Activated CD4-positive, alpha-beta T cell treated with anti-CD3 and anti-CD28 coated beads for 36 hours (primary cell): ENCODE data around the gene CD7. TPM values are rescaled to one million over a fixed set of nuclear protein-coding genes. Genes with fewer than 3 reads are reported as not detected.
A peak's percentile ranks its signal among the peaks of the same experiment; 100 is the strongest.

Source experiments
- ATAC-seq: fragments of 200-7000 bp; cut with Tn5 transposase; one replicate; pipeline ENCODE4 v1.10.0; 2021; ENCODE audit warnings: mild to moderate bottlenecking, moderate library complexity
- CTCF ChIA-PET: fragments of 350-600 bp; sonication (Branson Sonifier 250); formaldehyde crosslinking; loops from one replicate; lab custom pipeline; 2021; ENCODE audit warnings: antibody characterized with exemption; lab: Charles Lee
- POLR2A ChIA-PET: fragments of 350-600 bp; sonication (Branson Sonifier 250); formaldehyde crosslinking; loops from one replicate; lab custom pipeline; 2021; ENCODE audit warnings: antibody characterized with exemption, inconsistent platforms; lab: Charles Lee
- DNase-seq: peaks from one replicate; pipeline ENCODE4 v3.0.0-alpha.2; 2020
- H3K27ac Mint-ChIP-seq: one replicate; pipeline ENCODE4 v1.8.0; 2021; ENCODE audit warnings: mixed read lengths
- H3K27me3 Mint-ChIP-seq: one replicate; pipeline ENCODE4 v1.8.0; 2021; ENCODE audit warnings: mixed read lengths
- H3K36me3 Mint-ChIP-seq: one replicate; pipeline ENCODE4 v1.8.0; 2021; ENCODE audit warnings: low read depth, mixed read lengths
- H3K4me1 Mint-ChIP-seq: one replicate; pipeline ENCODE4 v1.8.0; 2021; ENCODE audit warnings: mixed read lengths
- H3K4me3 Mint-ChIP-seq: one replicate; pipeline ENCODE4 v1.8.0; 2021; ENCODE audit warnings: mild to moderate bottlenecking, moderate library complexity, mixed read lengths
- H3K9me3 Mint-ChIP-seq: one replicate; pipeline ENCODE4 v1.8.0; 2021; ENCODE audit warnings: low read depth, mixed read lengths
- intact Hi-C, 2 experiments: fragments of 100-400 bp; cut with DNase I in 1 of 2; cut with micrococcal nuclease in 1 of 2; formaldehyde crosslinking; loops; one replicate each; pipeline versions ENCODE4 v1.14.2 to v1.15.1; 2022 to 2024; cut with DNase I, micrococcal nuclease
- total RNA-seq, 2 experiments: library from RNA; stranded (reverse); gene quantifications; one replicate each; pipeline ENCODE4 v1.2.3, GENCODE V29; 2021

The CD7 gene
- total RNA-seq, 2 experiments from 2014 or later, result 614 to 725 TPM

GRCh38 chr17:82282239-82283207, 34.9 kb downstream of the CD7 start:
- Mint-ChIP-seq H3K4me1 (peaks cover 36% of the 10 kb centered on the region), H3K36me3 (no peaks in the 10 kb centered on the region), H3K27me3 (no peaks in the 10 kb centered on the region), H3K9me3 (no peaks in the 10 kb centered on the region), H3K27ac (no peak overlapping the region), H3K4me3 (no peak overlapping the region)
- no peak for DNase-seq
- peak; percentile 6 for ATAC-seq
- CTCF ChIA-PET, result interaction anchor here (1.0 to 1.7 kb wide), 6 partner anchors 10 to 71 kb away, joined by 3 to 7 read pairs (median 4); no protein-coding TSS in a partner anchor
- POLR2A ChIA-PET, result interaction anchor here (0.7 to 2.0 kb wide), 8 partner anchors 9 to 35 kb away, joined by 3 to 12 read pairs (median 4); partner anchors contain the start of genes CD7 and CSNK1D
- intact Hi-C loops, result no loop called here

GRCh38 chr17:82281502-82282238, 35.7 kb downstream of the CD7 start:
- Mint-ChIP-seq H3K27me3 (no peaks in the 10 kb centered on the region), H3K4me1 (peaks cover 27% of the 10 kb centered on the region), H3K36me3 (no peaks in the 10 kb centered on the region), H3K27ac (no peak overlapping the region), H3K4me3 (peak overlapping the region; percentile 7), H3K9me3 (no peaks in the 10 kb centered on the region)
- DNase-seq (peak; percentile 79), ATAC-seq (peak; percentile 73)
- intact Hi-C loops, result no loop called here
- CTCF ChIA-PET, result interaction anchor here (1.0 to 1.7 kb wide), 4 partner anchors 11 to 44 kb away, joined by 3 to 6 read pairs (median 4); no protein-coding TSS in a partner anchor
- POLR2A ChIA-PET, result interaction anchor here (2.0 kb wide), 1 partner anchor 16 kb away, joined by 7 read pairs; no protein-coding TSS in a partner anchor

GRCh38 chr17:82281076-82281475, 36.3 kb downstream of the CD7 start:
- Mint-ChIP-seq H3K9me3 (no peaks in the 10 kb centered on the region), H3K4me3 (no peak overlapping the region), H3K36me3 (no peaks in the 10 kb centered on the region), H3K27me3 (no peaks in the 10 kb centered on the region), H3K4me1 (peaks cover 27% of the 10 kb centered on the region), H3K27ac (no peak overlapping the region)
- POLR2A ChIA-PET, result no interaction called here
- intact Hi-C loops, result no loop called here
- ATAC-seq (no peak), DNase-seq (no peak)
- CTCF ChIA-PET, result no interaction called here

GRCh38 chr17:82280537-82280936, 36.9 kb downstream of the CD7 start:
- intact Hi-C loops, result no loop called here
- H3K27ac Mint-ChIP-seq, result no peak overlapping the region
- CTCF ChIA-PET, result interaction anchor here (0.7 kb wide), 1 partner anchor 85 kb away, joined by 3 read pairs; no protein-coding TSS in a partner anchor
- DNase-seq (no peak), ATAC-seq (no peak)
- H3K4me1 Mint-ChIP-seq, result peaks cover 27% of the 10 kb centered on the region
- H3K27me3 Mint-ChIP-seq, result no peaks in the 10 kb centered on the region
- no peak overlapping the region for H3K4me3 Mint-ChIP-seq
- no peaks in the 10 kb centered on the region for H3K36me3 Mint-ChIP-seq
- no peaks in the 10 kb centered on the region for H3K9me3 Mint-ChIP-seq
- POLR2A ChIA-PET, result no interaction called here

- ATAC-seq (no peak), DNase-seq (no peak)
- intact Hi-C loops, result no loop called here
- no peak overlapping the region for H3K27ac Mint-ChIP-seq
- ChIA-PET POLR2A (interaction anchor here (0.6 kb wide), 1 partner anchor 341 kb away, joined by 3 read pairs; no protein-coding TSS in a partner anchor), CTCF (no interaction called here)
- H3K4me3 Mint-ChIP-seq, result no peak overlapping the region
- H3K9me3 Mint-ChIP-seq, result no peaks in the 10 kb centered on the region
- H3K36me3 Mint-ChIP-seq, result no peaks in the 10 kb centered on the region
- H3K27me3 Mint-ChIP-seq, result no peaks in the 10 kb centered on the region
- peaks cover 26% of the 10 kb centered on the region for H3K4me1 Mint-ChIP-seq
Measured at GRCh38 chr17:82278786-82279391, 38.5 kb downstream of the CD7 start.

- intact Hi-C loops, result no loop called here
- ChIA-PET CTCF (interaction anchor here (0.6 kb wide), 1 partner anchor 48 kb away, joined by 3 read pairs; no protein-coding TSS in a partner anchor), POLR2A (no interaction called here)
- no peaks in the 10 kb centered on the region for H3K36me3 Mint-ChIP-seq
- H3K27me3 Mint-ChIP-seq, result no peaks in the 10 kb centered on the region
- DNase-seq (no peak), ATAC-seq (no peak)
- H3K9me3 Mint-ChIP-seq, result no peaks in the 10 kb centered on the region
- H3K4me3 Mint-ChIP-seq, result no peak overlapping the region
- H3K4me1 Mint-ChIP-seq, result peaks cover 20% of the 10 kb centered on the region
- H3K27ac Mint-ChIP-seq, result no peak overlapping the region
Measured at GRCh38 chr17:82278308-82278707, 39.1 kb downstream of the CD7 start.

- H3K4me1 Mint-ChIP-seq, result peaks cover 16% of the 10 kb centered on the region
- H3K36me3 Mint-ChIP-seq, result no peaks in the 10 kb centered on the region
- H3K4me3 Mint-ChIP-seq, result no peak overlapping the region
- intact Hi-C loops, result no loop called here
- ATAC-seq (no peak), DNase-seq (no peak)
- no peaks in the 10 kb centered on the region for H3K9me3 Mint-ChIP-seq
- CTCF ChIA-PET, result interaction anchor here (0.6 kb wide), 1 partner anchor 49 kb away, joined by 3 read pairs; no protein-coding TSS in a partner anchor
- no peak overlapping the region for H3K27ac Mint-ChIP-seq
- POLR2A ChIA-PET, result no interaction called here
- H3K27me3 Mint-ChIP-seq, result no peaks in the 10 kb centered on the region
Measured at GRCh38 chr17:82277851-82278250, 39.6 kb downstream of the CD7 start.

GRCh38 chr17:82276938-82277337, 40.5 kb downstream of the CD7 start:
- POLR2A ChIA-PET, result interaction anchor here (2.1 kb wide), 1 partner anchor 15 kb away, joined by 12 read pairs; no protein-coding TSS in a partner anchor
- Mint-ChIP-seq H3K4me3 (no peak overlapping the region), H3K27ac (no peak overlapping the region), H3K27me3 (no peaks in the 10 kb centered on the region), H3K36me3 (peaks cover 7% of the 10 kb centered on the region), H3K9me3 (no peaks in the 10 kb centered on the region), H3K4me1 (peaks cover 16% of the 10 kb centered on the region)
- intact Hi-C loops, result no loop called here
- DNase-seq (no peak), ATAC-seq (no peak)
- CTCF ChIA-PET, result no interaction called here

GRCh38 chr17:82275326-82275725, 42.1 kb downstream of the CD7 start:
- peaks cover 22% of the 10 kb centered on the region for H3K36me3 Mint-ChIP-seq
- ATAC-seq (no peak), DNase-seq (no peak)
- no peaks in the 10 kb centered on the region for H3K9me3 Mint-ChIP-seq
- H3K4me3 Mint-ChIP-seq, result no peak overlapping the region
- ChIA-PET POLR2A (interaction anchor here (2.1 kb wide), 1 partner anchor 17 kb away, joined by 12 read pairs; no protein-coding TSS in a partner anchor), CTCF (interaction anchor here (1.0 kb wide), 1 partner anchor 23 kb away, joined by 3 read pairs; no protein-coding TSS in a partner anchor)
- H3K27ac Mint-ChIP-seq, result no peak overlapping the region
- peaks cover 23% of the 10 kb centered on the region for H3K4me1 Mint-ChIP-seq
- no peaks in the 10 kb centered on the region for H3K27me3 Mint-ChIP-seq
- intact Hi-C loops, result no loop called here

- Mint-ChIP-seq H3K27me3 (no peaks in the 10 kb centered on the region), H3K9me3 (no peaks in the 10 kb centered on the region), H3K36me3 (peaks cover 24% of the 10 kb centered on the region), H3K27ac (peak overlapping the region; percentile 25), H3K4me3 (peak overlapping the region; percentile 75), H3K4me1 (peaks cover 32% of the 10 kb centered on the region)
- DNase-seq (no peak), ATAC-seq (no peak)
- CTCF ChIA-PET, result interaction anchor here (0.6 to 1.0 kb wide), 3 partner anchors 24 to 33 kb away, joined by 3 read pairs; no protein-coding TSS in a partner anchor
- POLR2A ChIA-PET, result interaction anchor here (1.6 to 2.1 kb wide), 3 partner anchors 18 to 23 kb away, joined by 4 to 12 read pairs (median 10); no protein-coding TSS in a partner anchor
- intact Hi-C loops, result loop anchor here in 1 of 2 experiments (5.0 kb wide), 1 partner anchor 297 kb away; the partner anchor contains the start of gene ASPSCR1
Measured at GRCh38 chr17:82274134-82275020, 43.0 kb downstream of the CD7 start.
